Measurements from ENCODE around the gene CYB5D1.

Gene CYB5D1

DNA sequence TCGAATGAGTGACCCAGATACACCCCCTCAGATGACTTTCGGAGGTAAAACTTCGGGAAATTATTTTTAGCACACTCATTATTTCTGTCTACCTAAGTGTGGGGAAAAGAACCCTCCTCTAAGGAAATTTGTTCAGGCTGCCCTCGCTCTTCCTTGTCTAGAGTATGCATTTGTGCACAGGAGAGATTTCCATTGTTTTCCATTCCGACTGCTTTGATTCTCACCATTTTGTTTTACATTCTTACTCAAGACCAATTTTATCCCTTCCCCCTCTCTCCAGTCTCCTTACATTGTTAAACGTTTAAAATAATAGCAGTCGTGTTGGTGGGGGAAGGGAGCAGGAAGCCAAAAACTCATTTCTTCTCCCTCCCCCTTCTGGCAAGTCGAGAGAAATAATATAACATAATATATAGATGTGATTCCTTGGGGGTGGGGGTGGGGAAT, 29.3 kb downstream of the CYB5D1 start:
- DNase-seq: no peak

DNA sequence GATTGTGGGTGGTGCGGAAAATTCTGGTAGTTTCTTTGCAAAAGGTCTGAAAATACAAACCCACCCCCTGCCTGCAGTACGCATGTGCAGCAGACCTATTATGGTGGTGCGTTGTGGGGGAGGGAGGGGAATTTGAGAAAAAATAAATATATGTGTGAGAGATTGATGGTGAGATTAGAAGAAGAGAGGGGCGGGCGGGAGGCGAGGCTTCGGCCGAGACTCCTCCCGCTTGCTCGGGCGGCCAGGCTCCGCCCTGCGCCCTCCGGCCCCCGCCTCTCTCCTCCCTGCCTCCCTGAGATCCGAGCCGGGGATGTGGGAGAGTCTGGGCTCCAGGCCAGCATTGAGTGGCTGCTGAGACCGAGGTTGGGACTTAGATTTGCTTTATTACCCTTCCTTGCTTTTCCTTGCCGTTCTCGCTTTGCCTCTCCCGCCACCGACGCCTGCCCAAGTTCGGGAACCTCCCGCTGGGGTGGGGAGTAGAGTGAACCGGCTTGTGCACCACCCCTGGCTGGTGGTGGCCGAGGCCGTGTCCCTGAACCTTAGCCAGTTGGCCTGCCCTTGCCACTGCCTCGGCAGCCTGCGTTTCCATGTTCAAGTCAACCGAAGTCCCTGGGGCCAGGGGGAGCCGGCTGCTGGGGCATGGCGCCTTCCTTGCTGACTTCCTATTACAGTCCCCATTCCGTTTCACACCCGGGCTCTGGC, 29.8 kb downstream of the CYB5D1 start:
- peak; percentile 93 for DNase-seq

DNA sequence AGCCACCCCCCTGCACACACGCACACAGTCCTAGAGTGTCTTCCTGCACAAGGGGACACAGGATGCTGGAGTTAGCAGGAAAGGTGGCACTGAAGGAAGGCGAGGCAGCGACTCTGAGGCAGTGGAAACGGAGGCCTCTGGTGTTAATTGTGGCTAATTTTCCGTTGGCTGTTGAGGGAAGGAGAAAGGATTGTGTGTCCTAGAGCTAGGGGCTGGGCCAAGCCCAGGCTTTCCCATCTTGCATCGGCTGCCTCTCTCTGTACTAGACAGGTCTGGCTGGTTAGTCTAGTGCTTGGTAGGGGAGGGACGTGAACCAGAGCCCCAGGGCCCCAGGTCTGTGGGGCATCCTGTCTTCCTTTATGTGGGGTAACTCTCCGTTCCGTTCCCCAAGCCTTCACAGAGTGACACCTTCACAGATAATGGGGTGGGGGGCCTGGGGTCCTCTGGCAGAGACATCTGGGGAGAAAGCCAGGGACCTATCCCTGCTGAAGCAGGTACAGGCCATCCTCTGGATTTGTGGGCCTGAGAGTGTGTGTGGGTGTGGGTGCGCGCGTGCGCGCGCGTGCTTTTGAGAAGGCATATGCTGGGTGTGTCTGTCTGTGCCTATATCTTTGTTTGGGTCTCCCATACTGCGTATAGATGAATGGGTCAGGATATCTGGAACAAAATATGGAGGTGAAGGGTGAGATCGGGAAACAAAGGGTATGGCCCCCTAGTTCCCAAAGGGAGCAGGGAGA, 30.5 kb downstream of the CYB5D1 start, which contains the start of gene CHD3:
Gene CHD3 (plus strand): TSS at position 606 of the 737 bp plus-strand sequence. CDS start 212 bp downstream, outside the sequence.
- no peak for DNase-seq

DNA sequence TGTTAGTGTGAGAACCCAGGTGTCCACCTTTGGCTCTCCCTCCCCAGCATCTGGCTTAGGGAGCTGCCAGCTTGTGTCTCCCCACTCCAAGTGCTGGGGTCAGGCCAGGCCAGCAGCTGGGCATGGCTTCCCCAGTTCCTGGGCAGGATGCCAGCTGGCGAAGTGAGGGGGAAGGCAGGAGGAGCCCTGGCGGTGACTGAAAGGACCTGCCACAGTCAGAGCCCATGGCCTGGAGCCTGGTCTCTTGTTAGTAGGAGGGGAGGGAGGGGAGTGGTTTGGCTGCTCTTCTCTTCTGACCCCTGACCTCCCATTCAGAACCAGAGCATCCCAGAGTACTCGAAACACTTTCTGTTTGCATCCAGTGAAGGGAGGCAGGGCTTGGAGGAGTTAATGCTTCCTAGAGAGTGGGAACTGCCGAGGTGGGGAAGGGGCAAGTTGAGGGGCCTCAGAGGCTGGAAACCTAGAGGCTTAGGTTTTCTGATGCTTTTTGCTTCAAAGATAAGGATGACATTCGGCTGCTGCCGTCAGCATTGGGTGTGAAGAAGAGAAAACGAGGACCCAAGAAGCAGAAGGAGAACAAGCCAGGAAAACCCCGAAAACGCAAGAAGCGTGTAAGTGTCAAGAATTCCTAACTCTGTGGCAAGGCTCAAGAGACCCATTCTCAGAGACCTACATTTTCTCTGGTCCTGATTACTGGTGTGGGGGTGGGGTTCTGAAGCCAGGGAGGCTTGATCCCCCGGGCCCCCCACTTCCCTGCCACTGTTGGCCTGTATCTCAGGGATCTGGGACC, 31.6 kb downstream of the CYB5D1 start:
- DNase-seq: peak; percentile 87

DNA sequence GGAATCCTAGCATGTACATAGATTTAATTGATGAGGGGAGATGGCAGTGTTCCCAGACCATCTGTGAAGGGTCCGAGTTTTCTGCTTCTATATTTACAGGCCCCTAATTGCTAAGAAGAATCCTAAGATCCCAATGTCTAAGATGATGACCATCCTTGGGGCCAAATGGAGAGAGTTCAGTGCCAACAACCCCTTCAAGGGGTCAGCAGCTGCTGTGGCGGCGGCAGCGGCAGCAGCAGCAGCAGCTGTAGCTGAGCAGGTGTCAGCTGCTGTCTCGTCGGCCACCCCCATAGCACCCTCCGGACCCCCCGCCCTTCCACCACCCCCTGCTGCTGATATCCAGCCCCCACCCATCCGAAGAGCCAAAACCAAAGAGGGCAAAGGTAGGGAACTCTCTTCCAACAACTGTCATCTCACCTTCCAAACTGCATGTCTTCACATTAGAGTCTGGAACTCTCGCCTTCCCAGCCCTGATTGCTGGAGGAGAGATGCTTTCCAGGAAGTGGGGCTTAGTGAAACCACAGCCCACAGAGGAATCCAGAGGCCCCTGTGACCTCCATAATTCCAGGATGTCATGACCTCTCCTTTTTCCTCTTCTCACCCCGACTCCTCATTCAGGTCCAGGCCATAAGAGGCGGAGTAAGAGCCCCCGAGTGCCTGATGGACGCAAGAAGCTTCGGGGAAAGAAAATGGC, 35.5 kb downstream of the CYB5D1 start:
- no peak for DNase-seq

DNA sequence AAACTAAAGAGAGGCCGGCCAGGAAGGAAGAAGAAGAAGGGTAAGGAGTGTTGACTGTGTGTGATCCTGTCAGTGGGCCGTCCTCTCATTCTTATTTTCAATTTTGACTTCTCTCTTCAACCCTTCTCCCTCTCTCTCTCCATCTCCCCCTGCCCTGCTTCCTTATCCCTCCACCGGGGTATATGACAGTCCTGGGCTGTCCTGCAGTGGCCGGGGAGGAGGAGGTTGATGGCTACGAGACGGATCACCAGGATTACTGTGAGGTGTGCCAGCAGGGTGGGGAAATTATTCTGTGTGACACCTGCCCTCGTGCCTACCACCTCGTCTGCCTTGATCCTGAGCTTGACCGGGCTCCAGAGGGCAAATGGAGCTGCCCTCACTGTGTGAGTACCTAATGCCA, 36.4 kb downstream of the CYB5D1 start:
- no peak for DNase-seq

DNA sequence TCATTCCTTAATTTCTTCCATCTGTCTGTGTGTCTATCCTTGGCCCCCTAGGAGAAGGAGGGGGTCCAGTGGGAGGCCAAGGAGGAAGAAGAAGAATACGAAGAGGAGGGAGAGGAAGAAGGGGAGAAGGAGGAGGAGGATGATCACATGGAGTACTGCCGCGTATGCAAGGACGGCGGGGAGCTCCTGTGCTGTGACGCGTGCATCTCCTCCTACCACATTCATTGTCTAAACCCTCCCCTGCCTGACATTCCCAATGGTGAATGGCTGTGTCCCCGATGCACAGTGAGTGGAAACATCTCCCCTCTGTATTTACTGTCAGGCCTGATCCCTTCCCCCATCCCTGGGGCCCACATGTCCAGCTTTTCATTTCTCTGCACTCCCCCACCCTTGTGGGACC, 37.1 kb downstream of the CYB5D1 start:
- no peak for DNase-seq

DNA sequence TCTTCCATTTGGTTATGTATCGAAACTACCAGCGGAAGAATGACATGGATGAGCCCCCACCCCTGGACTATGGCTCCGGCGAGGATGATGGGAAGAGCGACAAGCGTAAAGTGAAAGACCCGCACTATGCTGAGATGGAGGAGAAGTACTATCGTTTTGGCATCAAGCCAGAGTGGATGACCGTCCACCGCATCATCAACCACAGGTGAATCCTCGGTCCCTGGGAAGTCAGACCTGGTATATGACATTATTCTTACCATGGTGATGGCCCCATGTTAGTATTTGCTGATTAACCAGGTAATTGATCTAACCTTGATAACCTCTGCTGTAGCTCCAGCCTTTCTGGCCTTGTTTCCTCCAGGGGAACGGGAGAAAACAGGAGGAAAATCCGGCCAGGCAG, 39.3 kb downstream of the CYB5D1 start:
- no peak for DNase-seq

DNA sequence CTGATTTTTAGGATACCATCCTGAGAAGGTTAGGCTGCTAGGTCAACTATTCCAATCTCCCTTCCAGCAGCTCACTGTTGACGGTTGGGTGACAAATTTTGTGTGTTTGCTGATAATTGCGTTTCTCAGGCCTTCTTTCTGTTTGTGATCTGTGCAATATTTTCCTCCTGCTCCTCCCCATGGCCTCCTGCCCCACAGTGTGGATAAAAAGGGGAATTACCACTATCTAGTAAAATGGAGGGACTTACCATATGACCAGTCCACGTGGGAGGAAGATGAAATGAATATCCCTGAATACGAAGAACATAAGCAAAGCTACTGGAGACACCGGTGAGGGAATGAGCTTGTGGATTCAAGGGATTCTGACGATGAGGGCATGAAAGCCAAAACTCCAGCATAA, 40.0 kb downstream of the CYB5D1 start:
- DNase-seq: no peak

DNA sequence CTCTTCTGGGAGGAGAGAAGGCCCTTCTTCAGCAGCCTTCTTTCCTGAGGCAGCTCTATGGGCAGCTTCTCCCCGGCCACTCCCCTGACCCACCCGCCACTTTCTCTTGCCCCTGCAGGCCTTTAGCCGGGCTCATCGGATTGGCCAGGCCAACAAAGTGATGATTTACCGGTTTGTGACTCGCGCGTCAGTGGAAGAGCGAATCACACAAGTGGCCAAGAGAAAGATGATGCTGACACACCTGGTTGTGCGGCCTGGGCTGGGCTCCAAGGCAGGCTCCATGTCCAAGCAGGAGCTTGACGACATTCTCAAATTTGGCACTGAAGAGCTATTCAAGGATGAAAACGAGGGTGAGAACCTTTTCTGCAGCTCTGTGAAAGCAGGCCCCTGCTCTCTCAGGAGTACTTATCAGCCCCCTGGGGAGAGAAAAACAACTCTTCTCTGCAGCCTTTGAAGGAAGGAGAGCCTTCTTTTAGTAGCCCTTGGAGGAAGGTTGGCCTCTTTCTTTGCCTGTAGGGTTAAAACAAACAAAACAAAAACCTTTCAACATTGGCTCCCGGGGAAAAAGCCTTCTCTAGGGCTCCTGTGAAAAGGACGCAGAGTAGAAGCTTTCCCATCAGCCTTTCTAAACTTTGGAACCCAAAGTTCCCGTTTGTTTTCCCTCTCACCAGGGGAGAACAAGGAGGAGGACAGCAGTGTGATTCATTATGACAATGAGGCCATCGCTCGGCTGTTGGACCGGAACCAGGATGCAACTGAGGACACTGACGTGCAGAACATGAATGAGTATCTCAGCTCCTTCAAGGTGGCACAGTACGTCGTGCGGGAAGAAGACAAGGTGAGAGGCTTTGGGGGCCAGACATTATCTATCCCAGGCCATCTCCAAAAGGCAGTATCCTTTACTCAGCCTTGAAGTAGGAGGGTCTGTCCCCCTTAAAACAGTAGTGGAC, 45.6 kb downstream of the CYB5D1 start:
- no peak for DNase-seq

DNA sequence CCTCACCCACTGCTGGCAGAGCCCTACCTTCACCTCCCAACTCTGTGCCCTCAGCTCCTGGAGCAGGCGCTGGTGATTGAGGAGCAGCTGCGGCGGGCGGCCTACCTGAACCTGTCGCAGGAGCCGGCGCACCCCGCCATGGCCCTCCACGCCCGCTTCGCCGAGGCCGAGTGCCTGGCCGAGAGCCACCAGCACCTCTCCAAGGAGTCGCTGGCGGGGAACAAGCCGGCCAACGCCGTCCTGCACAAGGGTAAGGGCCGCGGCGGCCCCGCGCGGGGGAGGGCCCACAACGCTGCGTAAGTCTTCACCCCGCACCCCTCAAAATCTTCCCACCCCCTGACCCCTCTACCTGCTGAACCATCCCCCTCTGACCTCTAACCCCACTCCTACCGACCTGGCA, 51.3 kb downstream of the CYB5D1 start:
- no peak for DNase-seq

DNA sequence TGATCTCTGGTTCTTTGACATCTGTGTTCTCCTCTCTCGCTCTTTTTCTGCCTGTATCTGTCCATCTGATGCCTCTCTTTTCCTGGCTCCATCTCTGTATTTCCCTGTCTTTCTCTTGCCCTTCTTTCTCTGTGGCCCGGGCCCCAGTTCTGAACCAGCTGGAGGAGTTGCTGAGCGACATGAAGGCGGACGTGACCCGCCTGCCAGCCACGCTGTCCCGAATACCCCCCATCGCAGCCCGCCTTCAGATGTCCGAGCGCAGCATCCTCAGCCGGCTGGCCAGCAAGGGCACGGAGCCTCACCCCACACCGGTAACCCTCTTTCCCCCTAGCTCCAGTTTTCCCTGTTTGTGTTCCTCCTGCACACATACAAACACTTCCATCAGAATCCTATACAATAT, 52.5 kb downstream of the CYB5D1 start:
- no peak for DNase-seq

DNA sequence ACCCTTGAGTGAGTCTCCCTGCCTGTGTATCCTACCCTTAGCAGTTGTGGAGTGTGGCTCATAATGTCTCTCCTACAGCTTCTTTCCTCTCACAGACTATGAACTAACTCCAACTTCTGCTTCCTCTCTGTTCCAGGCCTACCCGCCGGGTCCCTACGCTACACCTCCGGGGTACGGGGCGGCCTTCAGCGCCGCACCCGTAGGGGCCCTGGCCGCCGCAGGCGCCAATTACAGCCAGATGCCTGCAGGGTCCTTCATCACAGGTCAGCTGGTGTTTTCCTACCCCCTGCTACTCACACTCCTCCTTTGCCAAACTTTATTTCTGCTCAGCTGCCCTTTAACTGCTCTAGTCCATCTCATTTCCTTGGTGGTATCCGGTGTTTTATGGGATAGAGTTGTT, 52.9 kb downstream of the CYB5D1 start:
- DNase-seq: no peak

DNA sequence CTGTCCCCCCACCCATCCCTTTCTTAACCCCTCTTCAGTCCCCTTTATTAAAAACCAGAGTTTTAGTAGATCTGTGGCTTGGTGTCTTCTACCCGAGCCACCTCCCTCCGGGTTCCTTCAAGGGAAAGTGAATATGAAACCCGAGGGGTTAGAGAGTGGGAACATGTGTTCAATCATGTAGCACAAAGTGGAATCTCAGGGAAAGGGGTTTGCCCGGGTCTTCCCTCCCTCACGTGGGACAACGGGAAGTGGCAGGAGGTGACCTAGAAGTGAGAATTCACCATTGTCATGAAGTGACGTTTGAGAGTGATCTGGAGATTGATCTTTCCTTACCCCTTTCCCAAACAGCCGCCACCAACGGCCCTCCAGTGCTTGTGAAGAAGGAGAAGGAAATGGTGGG, 53.3 kb downstream of the CYB5D1 start:
- no peak for DNase-seq
